ENCODE measurements around the gene NRP2.

GRCh38 chr2:205708231-205708631, 25.9 kb downstream of the NRP2 start:
- TF ChIP-seq POLR2A (IDR thresholded peaks at IDR 0.05): no peak
- TF ChIP-seq, protein P1, sequence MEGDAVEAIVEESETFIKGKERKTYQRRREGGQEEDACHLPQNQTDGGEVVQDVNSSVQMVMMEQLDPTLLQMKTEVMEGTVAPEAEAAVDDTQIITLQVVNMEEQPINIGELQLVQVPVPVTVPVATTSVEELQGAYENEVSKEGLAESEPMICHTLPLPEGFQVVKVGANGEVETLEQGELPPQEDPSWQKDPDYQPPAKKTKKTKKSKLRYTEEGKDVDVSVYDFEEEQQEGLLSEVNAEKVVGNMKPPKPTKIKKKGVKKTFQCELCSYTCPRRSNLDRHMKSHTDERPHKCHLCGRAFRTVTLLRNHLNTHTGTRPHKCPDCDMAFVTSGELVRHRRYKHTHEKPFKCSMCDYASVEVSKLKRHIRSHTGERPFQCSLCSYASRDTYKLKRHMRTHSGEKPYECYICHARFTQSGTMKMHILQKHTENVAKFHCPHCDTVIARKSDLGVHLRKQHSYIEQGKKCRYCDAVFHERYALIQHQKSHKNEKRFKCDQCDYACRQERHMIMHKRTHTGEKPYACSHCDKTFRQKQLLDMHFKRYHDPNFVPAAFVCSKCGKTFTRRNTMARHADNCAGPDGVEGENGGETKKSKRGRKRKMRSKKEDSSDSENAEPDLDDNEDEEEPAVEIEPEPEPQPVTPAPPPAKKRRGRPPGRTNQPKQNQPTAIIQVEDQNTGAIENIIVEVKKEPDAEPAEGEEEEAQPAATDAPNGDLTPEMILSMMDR (IDR thresholded peaks at IDR 0.05): no peak
